ENCODE data around the gene SLC2A3.
"Not testable (repeated sequence)": the region's sequence is repeated elsewhere in the genome, so short reads cannot be mapped to it uniquely, and the experiment has no call there.

The SLC2A3 gene

DNA sequence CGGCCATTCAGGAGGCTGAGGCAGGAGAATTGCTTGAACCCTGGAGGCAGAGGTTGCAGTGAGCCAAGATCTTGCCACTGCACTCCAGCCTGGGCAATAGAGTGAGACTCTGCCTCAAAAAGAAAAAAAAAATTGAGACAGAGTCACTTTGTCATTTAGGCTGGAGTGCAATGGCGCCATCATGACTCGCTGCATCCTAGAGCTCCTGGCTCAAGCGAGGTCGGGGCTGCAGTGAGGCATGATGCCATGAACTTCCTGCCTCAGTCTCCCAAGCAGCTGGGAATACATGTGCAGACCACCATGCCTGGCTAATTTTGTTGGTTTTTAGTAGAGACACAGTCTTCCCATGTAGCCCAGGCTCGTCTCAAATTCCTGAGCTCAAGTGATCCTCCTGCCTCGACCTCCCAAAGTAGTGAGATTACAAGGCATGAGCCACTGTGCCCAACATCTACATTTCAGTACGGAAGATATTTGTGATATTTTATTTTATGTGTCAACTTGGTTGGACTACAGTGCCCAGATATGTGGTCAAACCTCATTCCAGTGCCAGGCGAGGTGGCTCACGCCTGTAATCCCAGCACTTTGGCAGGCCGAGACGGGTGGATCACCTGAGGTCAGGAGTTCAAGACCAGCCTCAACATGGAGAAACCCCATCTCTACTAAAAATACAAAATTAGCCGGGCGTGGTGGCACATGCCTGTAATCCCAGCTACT is 14.4 kb upstream of the SLC2A3 start:
- not testable (repeated sequence) for H3K27ac ChIP-seq (ENCODE audit: low read depth, low read length); H3K4me3 ChIP-seq (ENCODE audit: low read depth, low read length); H3K4me1 ChIP-seq (ENCODE audit: control insufficient read depth, insufficient read depth, low read length); H3K27me3 ChIP-seq (ENCODE audit: control insufficient read depth, insufficient read depth, low read length); H3K36me3 ChIP-seq (ENCODE audit: control insufficient read depth, insufficient read depth, low read length); H3K9me3 ChIP-seq (ENCODE audit: control insufficient read depth, insufficient read depth, low read length); H3K9ac ChIP-seq (ENCODE audit: low read depth, low read length)

DNA sequence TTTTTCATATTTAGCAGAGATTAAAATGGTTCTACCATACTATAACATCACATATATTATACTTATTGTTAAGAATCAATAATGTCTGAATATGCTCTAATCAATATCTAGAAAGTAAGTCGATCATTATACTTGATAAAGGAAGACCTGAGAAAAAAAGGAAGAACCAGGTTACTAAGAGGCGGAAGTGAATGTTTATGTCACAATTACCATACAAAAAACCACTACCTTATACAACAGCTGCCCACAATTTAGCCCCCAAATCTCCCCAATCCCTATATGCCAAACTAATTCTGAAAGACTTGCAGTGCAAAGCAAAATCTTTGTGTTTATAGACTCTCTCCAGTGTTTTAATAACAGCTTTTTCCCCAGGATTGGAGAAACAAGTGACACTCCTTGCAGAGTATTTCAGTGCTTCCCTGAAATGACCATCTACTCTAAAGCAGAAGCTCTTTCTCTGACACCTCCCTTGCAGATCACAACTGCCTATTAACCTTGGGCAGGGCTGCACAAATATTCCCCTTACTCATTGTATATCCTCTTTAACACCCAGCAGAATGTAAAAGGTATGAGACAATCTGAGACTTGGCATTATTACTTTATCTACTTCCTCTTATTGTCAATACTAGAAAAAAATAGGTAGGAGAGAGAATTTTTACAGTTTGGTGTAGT is 12.7 kb upstream of the SLC2A3 start:
- Histone ChIP-seq H3K36me3 (ENCODE audit: control insufficient read depth, insufficient read depth, low read length) (no peaks in the 10 kb centered on the region), H3K9me3 (ENCODE audit: control insufficient read depth, insufficient read depth, low read length) (no peaks in the 10 kb centered on the region), H3K27me3 (ENCODE audit: control insufficient read depth, insufficient read depth, low read length) (no peaks in the 10 kb centered on the region), H3K4me3 (ENCODE audit: low read depth, low read length) (no peak overlapping the region), H3K27ac (ENCODE audit: low read depth, low read length) (no peak overlapping the region), H3K9ac (ENCODE audit: low read depth, low read length) (no peak overlapping the region), H3K4me1 (ENCODE audit: control insufficient read depth, insufficient read depth, low read length) (no peaks in the 10 kb centered on the region)

DNA sequence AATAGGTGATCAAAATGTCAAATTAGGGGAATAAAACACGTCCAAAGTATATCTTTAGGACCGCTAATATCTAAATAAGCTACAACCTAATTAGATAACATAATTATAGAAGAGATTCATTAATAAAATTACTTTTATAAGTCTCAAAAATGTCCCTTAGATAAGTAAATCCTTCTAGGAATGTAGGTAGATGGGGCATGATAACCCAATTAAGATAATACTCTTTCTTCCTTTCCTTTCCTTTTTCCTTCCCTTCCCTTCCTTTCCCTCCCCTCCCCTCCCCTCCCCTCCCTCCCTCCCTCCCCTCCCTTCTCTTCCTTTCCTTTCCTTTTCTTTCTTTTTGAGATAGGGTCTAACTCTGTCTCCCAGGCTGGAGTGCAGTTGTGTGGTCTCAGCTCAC is 11.0 kb upstream of the SLC2A3 start:
- Histone ChIP-seq H3K36me3 (ENCODE audit: control insufficient read depth, insufficient read depth, low read length) (no peaks in the 10 kb centered on the region), H3K9me3 (ENCODE audit: control insufficient read depth, insufficient read depth, low read length) (no peaks in the 10 kb centered on the region), H3K4me1 (ENCODE audit: control insufficient read depth, insufficient read depth, low read length) (no peaks in the 10 kb centered on the region), H3K27me3 (ENCODE audit: control insufficient read depth, insufficient read depth, low read length) (no peaks in the 10 kb centered on the region), H3K9ac (ENCODE audit: low read depth, low read length) (no peak overlapping the region), H3K27ac (ENCODE audit: low read depth, low read length) (no peak overlapping the region), H3K4me3 (ENCODE audit: low read depth, low read length) (no peak overlapping the region)

DNA sequence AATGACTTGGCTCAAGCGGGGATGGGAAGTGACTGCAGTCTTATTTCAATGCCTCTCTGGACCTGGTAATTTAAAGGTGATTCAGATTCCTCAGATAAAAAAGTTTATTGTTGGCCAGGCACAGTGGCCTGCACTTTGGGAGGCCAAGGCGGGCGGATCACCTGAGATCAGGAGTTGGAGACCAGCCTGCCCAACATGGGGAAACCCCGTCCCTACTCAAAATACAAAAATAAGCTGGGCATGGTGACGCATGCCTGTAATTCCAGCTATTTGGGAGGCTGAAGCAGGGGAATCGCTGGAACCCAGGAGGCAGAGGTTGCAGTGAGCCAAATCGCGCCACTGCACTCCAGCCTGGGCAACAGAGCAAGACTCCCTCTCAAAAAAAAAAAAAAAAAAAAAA is 8.8 kb upstream of the SLC2A3 start:
- H3K4me1 ChIP-seq (ENCODE audit: control insufficient read depth, insufficient read depth, low read length); H3K27ac ChIP-seq (ENCODE audit: low read depth, low read length); H3K9me3 ChIP-seq (ENCODE audit: control insufficient read depth, insufficient read depth, low read length); H3K9ac ChIP-seq (ENCODE audit: low read depth, low read length); H3K4me3 ChIP-seq (ENCODE audit: low read depth, low read length); H3K36me3 ChIP-seq (ENCODE audit: control insufficient read depth, insufficient read depth, low read length); H3K27me3 ChIP-seq (ENCODE audit: control insufficient read depth, insufficient read depth, low read length): not testable (repeated sequence)

GRCh38 chr12:7940906-7941305 is 4.9 kb upstream of the SLC2A3 start:
- Histone ChIP-seq H3K4me3 (ENCODE audit: low read depth, low read length) (no peak overlapping the region), H3K9ac (ENCODE audit: low read depth, low read length) (no peak overlapping the region), H3K27ac (ENCODE audit: low read depth, low read length) (no peak overlapping the region), H3K9me3 (ENCODE audit: control insufficient read depth, insufficient read depth, low read length) (no peaks in the 10 kb centered on the region), H3K36me3 (ENCODE audit: control insufficient read depth, insufficient read depth, low read length) (no peaks in the 10 kb centered on the region), H3K4me1 (ENCODE audit: control insufficient read depth, insufficient read depth, low read length) (peaks cover 11% of the 10 kb centered on the region), H3K27me3 (ENCODE audit: control insufficient read depth, insufficient read depth, low read length) (no peaks in the 10 kb centered on the region)

DNA sequence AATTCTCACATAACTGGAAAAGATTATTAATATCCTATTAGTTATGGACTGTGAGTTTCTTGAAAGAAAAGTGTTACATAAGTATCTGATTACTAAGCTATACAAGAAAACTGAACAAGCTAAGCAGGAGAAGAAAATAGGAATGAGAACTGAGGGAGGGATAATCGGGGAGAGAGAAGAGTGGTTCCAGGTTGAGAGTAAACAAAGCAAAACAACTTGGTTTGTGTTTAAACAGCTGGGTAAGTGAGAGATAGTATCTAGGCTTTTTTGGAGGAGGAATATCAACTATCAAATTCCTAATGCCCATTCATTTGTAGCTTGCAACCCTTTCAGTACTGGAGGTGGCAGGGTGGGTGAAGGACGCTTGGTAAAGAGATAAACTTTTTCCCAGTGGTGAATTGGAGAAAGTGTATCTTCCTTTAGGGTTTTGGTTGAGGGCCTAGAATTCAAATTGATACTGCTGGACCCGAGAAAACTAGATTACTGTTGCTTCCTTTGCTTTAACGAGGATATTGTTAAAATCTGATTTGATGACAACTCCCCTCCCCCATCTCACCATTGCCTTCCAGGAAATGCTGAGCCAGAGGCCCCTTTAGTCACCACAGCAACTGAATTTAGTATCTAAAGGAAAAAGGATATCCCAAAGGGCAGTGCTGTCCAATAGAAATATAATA is 2.0 kb upstream of the SLC2A3 start:
- Histone ChIP-seq H3K9me3 (ENCODE audit: control insufficient read depth, insufficient read depth, low read length) (no peaks in the 10 kb centered on the region), H3K27ac (ENCODE audit: low read depth, low read length) (peak overlapping the region; percentile 52), H3K27me3 (ENCODE audit: control insufficient read depth, insufficient read depth, low read length) (no peaks in the 10 kb centered on the region), H3K9ac (ENCODE audit: low read depth, low read length) (no peak overlapping the region), H3K36me3 (ENCODE audit: control insufficient read depth, insufficient read depth, low read length) (peaks cover 8% of the 10 kb centered on the region), H3K4me3 (ENCODE audit: low read depth, low read length) (no peak overlapping the region; the same call in 1 of the 2 replicates), H3K4me1 (ENCODE audit: control insufficient read depth, insufficient read depth, low read length) (peaks cover 18% of the 10 kb centered on the region)

DNA sequence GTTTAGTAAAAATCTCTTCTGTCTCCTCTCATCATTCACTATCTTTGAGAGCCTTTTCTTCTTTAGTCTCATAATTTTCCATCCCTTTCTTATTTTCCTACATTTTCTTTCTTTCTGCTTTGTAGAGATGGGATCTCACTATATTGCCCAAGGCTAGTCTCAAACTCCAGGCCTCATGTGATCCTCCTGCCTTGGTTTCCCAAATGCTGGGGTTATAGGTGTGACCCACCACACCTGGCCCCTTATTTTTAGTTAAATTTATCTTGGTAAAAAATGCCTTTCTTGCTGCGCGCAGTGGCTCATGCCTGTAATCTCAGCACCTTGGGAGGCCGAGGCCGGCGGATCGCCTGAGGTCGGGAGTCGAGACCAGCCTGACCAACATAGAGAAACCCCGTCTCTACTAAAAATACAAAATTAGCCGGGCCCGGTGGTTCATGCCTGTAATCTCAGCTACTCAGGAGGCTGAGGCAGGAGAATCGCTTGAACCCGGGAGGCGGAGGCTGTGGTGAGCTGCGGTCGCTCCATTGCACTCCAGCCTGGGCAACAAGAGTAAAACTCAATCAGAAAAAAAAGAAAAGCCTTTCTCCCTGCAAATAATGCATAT is 996 bp downstream of the SLC2A3 start:
- no peaks in the 10 kb centered on the region for H3K9me3 ChIP-seq (ENCODE audit: control insufficient read depth, insufficient read depth, low read length)
- peaks cover 38% of the 10 kb centered on the region for H3K36me3 ChIP-seq (ENCODE audit: control insufficient read depth, insufficient read depth, low read length)
- H3K4me1 ChIP-seq (ENCODE audit: control insufficient read depth, insufficient read depth, low read length) = peaks cover 18% of the 10 kb centered on the region
- H3K27me3 ChIP-seq (ENCODE audit: control insufficient read depth, insufficient read depth, low read length) = no peaks in the 10 kb centered on the region
- peak overlapping the region; percentile 100 for H3K4me3 ChIP-seq (ENCODE audit: low read depth, low read length)
- peak overlapping the region; percentile 64 for H3K27ac ChIP-seq (ENCODE audit: low read depth, low read length)
- peak overlapping the region; percentile 90 for H3K9ac ChIP-seq (ENCODE audit: low read depth, low read length)

GRCh38 chr12:7934091-7934888 is 1.7 kb downstream of the SLC2A3 start:
- Histone ChIP-seq H3K27ac (ENCODE audit: low read depth, low read length) (peak overlapping the region; percentile 52), H3K4me1 (ENCODE audit: control insufficient read depth, insufficient read depth, low read length) (peaks cover 18% of the 10 kb centered on the region), H3K9me3 (ENCODE audit: control insufficient read depth, insufficient read depth, low read length) (no peaks in the 10 kb centered on the region), H3K4me3 (ENCODE audit: low read depth, low read length) (peak overlapping the region; percentile 100), H3K27me3 (ENCODE audit: control insufficient read depth, insufficient read depth, low read length) (no peaks in the 10 kb centered on the region), H3K36me3 (ENCODE audit: control insufficient read depth, insufficient read depth, low read length) (peaks cover 44% of the 10 kb centered on the region), H3K9ac (ENCODE audit: low read depth, low read length) (peak overlapping the region; percentile 90)

- peak overlapping the region; percentile 52 for H3K27ac ChIP-seq (ENCODE audit: low read depth, low read length)
- H3K9me3 ChIP-seq (ENCODE audit: control insufficient read depth, insufficient read depth, low read length) = no peaks in the 10 kb centered on the region
- H3K36me3 ChIP-seq (ENCODE audit: control insufficient read depth, insufficient read depth, low read length) = peaks cover 54% of the 10 kb centered on the region
- H3K4me1 ChIP-seq (ENCODE audit: control insufficient read depth, insufficient read depth, low read length) = peaks cover 17% of the 10 kb centered on the region
- H3K4me3 ChIP-seq (ENCODE audit: low read depth, low read length) = peak overlapping the region; percentile 100
- no peaks in the 10 kb centered on the region for H3K27me3 ChIP-seq (ENCODE audit: control insufficient read depth, insufficient read depth, low read length)
- H3K9ac ChIP-seq (ENCODE audit: low read depth, low read length) = no peak overlapping the region; the same call in 1 of the 2 replicates
Measured at GRCh38 chr12:7933255-7933726, 2.7 kb downstream of the SLC2A3 start.

DNA sequence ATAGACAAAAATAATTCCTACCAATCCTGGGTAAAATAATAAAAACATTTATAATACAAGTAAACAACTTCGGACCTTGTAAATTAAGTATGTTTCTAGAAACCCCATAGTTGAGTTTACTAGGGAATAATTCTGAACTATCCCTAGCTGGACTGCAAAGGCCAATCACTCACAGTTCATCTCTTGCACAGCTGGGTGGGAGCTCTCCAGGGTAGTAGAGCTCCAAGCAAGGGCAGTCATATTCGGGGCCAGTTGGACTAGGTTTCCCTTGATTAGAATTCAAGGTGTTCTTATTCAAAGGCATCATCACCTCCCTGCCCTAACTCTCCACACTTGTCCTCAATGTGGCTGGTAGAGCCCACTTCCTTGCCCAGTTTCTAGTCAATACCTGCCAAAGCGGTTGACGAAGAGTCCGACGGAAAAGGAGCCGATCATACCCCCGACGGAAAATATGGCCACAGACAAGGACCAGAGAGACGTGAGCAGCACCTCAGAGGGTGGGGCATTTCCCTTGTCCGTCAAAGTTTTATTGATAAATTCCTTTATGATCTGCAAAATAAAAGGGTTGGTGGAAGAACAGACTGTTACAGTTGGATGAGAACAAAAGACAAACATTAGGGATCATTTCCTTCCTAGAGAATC is 3.3 kb downstream of the SLC2A3 start:
- Histone ChIP-seq H3K4me1 (ENCODE audit: control insufficient read depth, insufficient read depth, low read length) (peaks cover 11% of the 10 kb centered on the region), H3K27ac (ENCODE audit: low read depth, low read length) (peak overlapping the region; percentile 30), H3K36me3 (ENCODE audit: control insufficient read depth, insufficient read depth, low read length) (peaks cover 60% of the 10 kb centered on the region)
- H3K9ac ChIP-seq (ENCODE audit: low read depth, low read length); H3K9me3 ChIP-seq (ENCODE audit: control insufficient read depth, insufficient read depth, low read length); H3K4me3 ChIP-seq (ENCODE audit: low read depth, low read length); H3K27me3 ChIP-seq (ENCODE audit: control insufficient read depth, insufficient read depth, low read length): not testable (repeated sequence)

All from HUES48 (cell line).